HepG2 (cell line): ENCODE measurements around the gene RPS2. TPM values are rescaled to one million over a fixed set of nuclear protein-coding genes. Genes with fewer than 3 reads are reported as not detected.

Experiments used
- E2F1 ChIP-seq: sonication (generic); formaldehyde crosslinking; IDR thresholded peaks from 2 replicates; pipeline ENCODE4 v1.5.0; 2020; ENCODE audit warnings: missing genetic modification reagents
- GPBP1L1 ChIP-seq: sonication (generic); formaldehyde crosslinking; IDR thresholded peaks from 2 replicates; pipeline ENCODE4 v1.5.0; 2020; ENCODE audit warnings: mild to moderate bottlenecking, missing genetic modification reagents
- GTF2F1 ChIP-seq: fragments of 150-350 bp; IDR thresholded peaks from 2 replicates; pipeline ENCODE4 v1.6.1; 2014; ENCODE audit warnings: low read length
- GZF1 ChIP-seq: sonication (generic); formaldehyde crosslinking; IDR thresholded peaks from 2 replicates; pipeline ENCODE4 v1.5.1; 2020; ENCODE audit warnings: mild to moderate bottlenecking, missing genetic modification reagents
- PHF21A ChIP-seq: sonication (generic); formaldehyde crosslinking; IDR thresholded peaks from 2 replicates; pipeline ENCODE4 v1.5.0; 2020; ENCODE audit warnings: mild to moderate bottlenecking, missing genetic modification reagents
- RBAK ChIP-seq: sonication (generic); formaldehyde crosslinking; IDR thresholded peaks from 2 replicates; pipeline ENCODE4 v1.5.1; 2020; ENCODE audit warnings: mild to moderate bottlenecking, missing genetic modification reagents
- SALL1 ChIP-seq: sonication (generic); formaldehyde crosslinking; IDR thresholded peaks from 2 replicates; pipeline ENCODE4 v1.8.0; 2022; ENCODE audit warnings: mild to moderate bottlenecking, missing genetic modification reagents
- SRSF1 ChIP-seq: fragments of 200-400 bp; formaldehyde crosslinking; optimal IDR thresholded peaks from 2 replicates; pipeline ENCODE3; 2017; ENCODE audit warnings: mild to moderate bottlenecking, low read depth, low read length, moderate library complexity
- TFDP1 ChIP-seq: IDR thresholded peaks from 2 replicates; pipeline ENCODE4 v1.6.1; 2016; ENCODE audit warnings: missing compliant biosample characterization, missing genetic modification reagents, borderline replicate concordance
- ZBTB8A ChIP-seq: sonication (generic); formaldehyde crosslinking; IDR thresholded peaks from 2 replicates; pipeline ENCODE4 v1.4.0; 2020; ENCODE audit warnings: mild to moderate bottlenecking, low read depth, missing genetic modification reagents, borderline replicate concordance
- ZHX2 ChIP-seq, 2 experiments: sonication (generic) in 1 of 2; formaldehyde crosslinking in 1 of 2; IDR thresholded peaks; 2 replicates each; pipeline versions ENCODE4 v1.6.1 to v1.9.0; 2014 to 2022; ENCODE audit warnings: antibody characterized with exemption in 1 of 2, borderline replicate concordance in 1 of 2, inconsistent platforms in 1 of 2, low read depth in 1 of 2, missing genetic modification reagents in 1 of 2
- ZKSCAN8 ChIP-seq: IDR thresholded peaks from 2 replicates; pipeline ENCODE4 v1.6.1; 2016; ENCODE audit warnings: borderline replicate concordance, missing genetic modification reagents, missing compliant biosample characterization
- ZNF546 ChIP-seq: sonication (generic); formaldehyde crosslinking; conservative IDR thresholded peaks from 2 replicates; pipeline ENCODE4 v1.8.1; 2023; ENCODE audit warnings: mild to moderate bottlenecking, missing genetic modification reagents
- ZNF589 ChIP-seq: sonication (generic); formaldehyde crosslinking; conservative IDR thresholded peaks from 2 replicates; pipeline ENCODE4 v1.8.0; 2022; ENCODE audit warnings: mild to moderate bottlenecking, moderate library complexity, missing genetic modification reagents
- ZSCAN20 ChIP-seq: sonication (generic); formaldehyde crosslinking; IDR thresholded peaks from 2 replicates; pipeline ENCODE4 v1.4.0; 2020; ENCODE audit warnings: missing genetic modification reagents, mild to moderate bottlenecking, borderline replicate concordance
- ZUFSP ChIP-seq: sonication (generic); formaldehyde crosslinking; IDR thresholded peaks from 2 replicates; pipeline ENCODE4 v1.9.0; 2021; ENCODE audit warnings: missing genetic modification reagents, mild to moderate bottlenecking, borderline replicate concordance
- polyA plus RNA-seq, 8 experiments: library from polyadenylated mRNA; depleted of rRNA in 3 of 8; stranded (reverse) in 7 of 8; unstranded in 1 of 8; fragments of >200 nt; fragmentation: Illumina TruSeq in 4 of 8; extraction: Trizol in 4 of 8; gene quantifications; 2 replicates each; pipeline versions ENCODE4 v1.2.1 to v1.2.3, GENCODE V29; 2011 to 2016; ENCODE audit warnings: low read depth in 4 of 8, missing spikeins in 1 of 8, mixed read lengths in 1 of 8; ENCODE audit not compliant: insufficient read depth in 1 of 8
- total RNA-seq, 5 experiments: library from RNA; depleted of rRNA; stranded (reverse); fragments of >200 nt; fragmentation: Illumina TruSeq; extraction: Trizol; gene quantifications; 2 replicates each; pipeline ENCODE4 v1.2.3, GENCODE V29; 2016; ENCODE audit warnings: low read depth in 1 of 5

RPS2 gene
- total and polyA plus RNA-seq, 2 of the 13 experiments (the other 11 are each of a cell fraction or from before 2014, with no cell fraction given), result 1,908 to 4,514 TPM

GRCh38 chr16:1929578-1930337 lies 34.9 kb downstream of the RPS2 start (continued):
- TF ChIP-seq ZHX2 (IDR thresholded peaks at IDR 0.05; ENCODE audit: low read depth), result no peak
- no peak; the same call in 1 of the 2 replicates for TF ChIP-seq ZHX2 (CRISPR knock-in tag; IDR thresholded peaks at IDR 0.05; ENCODE audit: borderline replicate concordance)
- TF ChIP-seq ZSCAN20, result 0 out of 2 replicates have a peak, but pooled peaks have one; percentile 52
- TF ChIP-seq ZNF546 (CRISPR knock-in tag), result peak; percentile 89
- TF ChIP-seq E2F1 (CRISPR knock-in tag), result peak; percentile 67; the same call in 1 of the 2 replicates
- no peak for TF ChIP-seq ZBTB8A
- TF ChIP-seq SRSF1, result no peak
- TF ChIP-seq GZF1 (CRISPR knock-in tag), result no peak
- TF ChIP-seq GPBP1L1 (CRISPR knock-in tag), result no peak
- TF ChIP-seq RBAK (CRISPR knock-in tag), result no peak
- peak; percentile 25; the same call in 1 of the 2 replicates for TF ChIP-seq ZKSCAN8 (CRISPR knock-in tag)
- peak; percentile 98 for TF ChIP-seq TFDP1 (CRISPR knock-in tag)
- no peak for TF ChIP-seq ZUFSP (CRISPR knock-in tag)
- no peak for TF ChIP-seq PHF21A (CRISPR knock-in tag)
- TF ChIP-seq SALL1 (CRISPR knock-in tag), result peak; percentile 86
- peak; percentile 53; the same call in 1 of the 2 replicates for TF ChIP-seq ZNF589
- TF ChIP-seq GTF2F1, result no peak
